Middle frontal gyrus (tissue), 1 donor: ENCODE measurements around the gene P3H2.

ENCODE experiments used
- DNase-seq: peaks from one replicate; pipeline ENCODE4 v3.0.0-alpha.2; 2015; ENCODE audit warnings: low spot score; ENCODE audit errors: extremely low spot score

Gene P3H2

DNA sequence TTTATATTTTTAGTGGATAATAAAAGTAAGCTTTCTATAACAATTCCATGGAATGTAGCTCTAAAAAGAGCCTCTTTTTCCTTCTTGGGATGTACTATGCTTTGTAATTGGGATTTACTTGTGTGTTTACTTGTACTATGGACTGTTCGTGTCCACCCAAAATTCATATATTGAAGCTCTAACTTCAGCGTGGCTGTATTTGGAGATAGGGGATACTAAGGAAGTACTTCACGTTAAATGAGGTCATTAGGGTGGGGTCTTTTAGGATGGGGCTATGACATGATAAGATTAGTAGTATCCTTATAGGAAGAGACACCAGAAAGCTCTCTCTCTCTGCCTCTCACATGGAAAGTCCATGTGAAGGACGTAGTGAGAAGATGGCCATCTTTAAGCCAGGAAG lies 64.9 kb downstream of the P3H2 start:
- DNase-seq, result no peak

DNA sequence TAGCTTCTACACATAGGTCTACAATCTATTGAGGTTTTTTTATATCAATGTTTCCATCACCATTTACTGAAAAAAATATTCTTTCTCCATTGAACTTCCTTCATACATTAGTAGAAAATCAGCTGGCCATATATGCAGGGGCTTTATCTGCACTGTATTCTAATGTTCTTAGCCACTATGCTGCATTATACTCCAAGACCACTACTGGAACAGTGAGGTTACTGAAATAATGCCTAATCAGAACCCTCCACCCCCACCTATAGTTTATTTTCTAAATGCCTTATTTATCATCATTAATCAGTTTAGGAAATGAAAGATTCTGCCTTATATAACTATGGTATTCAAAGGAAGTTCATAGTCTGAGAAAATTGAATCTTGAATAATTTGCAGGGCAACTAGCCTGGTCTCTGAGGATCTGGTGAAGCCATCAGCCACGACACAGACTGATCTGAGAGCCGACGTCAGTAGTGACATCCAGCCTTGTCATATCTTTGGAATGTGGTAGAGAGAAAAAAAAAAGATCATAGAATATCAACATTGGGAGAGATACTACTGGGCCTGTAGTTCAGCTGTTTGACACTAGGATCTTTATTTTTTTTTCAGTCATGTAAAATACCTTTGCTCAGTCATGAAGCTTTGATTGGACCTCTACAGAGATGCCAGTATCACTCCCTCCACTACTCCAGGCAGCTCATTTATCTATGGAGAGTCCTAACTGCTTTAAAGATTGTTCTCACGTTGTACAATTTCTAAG lies 66.6 kb downstream of the P3H2 start:
- no peak for DNase-seq

DNA sequence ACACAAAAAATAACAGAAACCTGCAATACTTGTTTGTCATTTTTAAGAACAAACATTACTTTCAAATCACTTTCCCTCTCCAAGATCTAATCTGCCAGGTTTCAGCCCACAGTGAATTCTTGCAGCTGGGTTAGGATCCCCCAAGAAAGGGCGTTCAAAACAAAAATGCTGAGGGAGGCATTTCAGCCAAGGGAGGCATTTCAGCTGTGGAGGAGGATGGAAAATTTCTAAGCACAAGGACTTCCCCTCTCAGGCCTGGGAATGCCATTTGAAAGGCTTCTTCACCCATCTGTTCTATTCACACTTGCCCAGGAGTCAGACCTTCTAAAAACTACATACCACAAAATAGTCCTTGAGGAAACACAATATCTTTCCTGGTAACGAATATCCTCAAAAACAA lies 69.1 kb downstream of the P3H2 start:
- no peak for DNase-seq

DNA sequence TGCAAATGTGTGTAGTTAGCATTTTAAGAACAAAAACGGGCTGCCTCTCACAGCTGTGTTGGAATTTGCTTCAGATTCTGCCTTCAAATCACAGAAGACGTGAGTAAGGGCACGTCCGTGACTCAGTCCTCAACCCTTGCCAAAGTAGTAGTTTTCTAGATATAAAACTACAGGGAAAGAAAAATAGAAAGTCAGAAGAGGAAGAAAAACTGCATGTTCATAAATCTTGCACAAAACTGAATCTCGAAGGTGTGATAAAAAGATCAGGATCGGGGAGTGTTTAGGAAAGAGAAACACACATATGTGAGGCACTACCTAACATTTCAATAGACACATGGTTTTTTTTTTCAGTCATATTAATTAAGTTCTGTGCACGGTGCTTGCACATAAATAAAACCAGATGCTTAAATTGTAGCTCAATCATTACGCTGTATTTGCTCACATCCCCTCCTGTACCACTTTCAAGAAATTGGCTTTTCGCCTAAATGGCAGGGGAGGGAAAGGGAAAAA lies 71.7 kb downstream of the P3H2 start:
- DNase-seq, result no peak

DNA sequence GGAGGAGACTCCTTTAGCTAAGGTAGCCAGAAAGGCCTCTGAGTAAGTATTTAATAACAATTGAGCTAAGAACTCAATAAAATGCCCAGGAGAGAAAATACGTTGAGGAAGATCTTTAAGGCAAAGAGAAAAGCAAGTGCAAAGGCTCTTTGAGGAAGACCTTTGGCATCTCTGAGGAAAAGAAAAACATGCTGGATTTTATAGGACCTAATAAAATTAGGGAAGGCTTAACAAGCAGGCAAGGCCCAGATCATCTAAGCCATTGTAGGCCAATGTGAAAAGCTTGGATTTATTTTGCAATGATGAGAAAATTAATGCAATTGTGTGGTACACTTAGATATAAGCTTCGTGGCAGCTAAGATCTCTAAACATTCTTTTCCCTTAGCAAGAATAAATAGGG lies 75.7 kb downstream of the P3H2 start:
- DNase-seq, result no peak

DNA sequence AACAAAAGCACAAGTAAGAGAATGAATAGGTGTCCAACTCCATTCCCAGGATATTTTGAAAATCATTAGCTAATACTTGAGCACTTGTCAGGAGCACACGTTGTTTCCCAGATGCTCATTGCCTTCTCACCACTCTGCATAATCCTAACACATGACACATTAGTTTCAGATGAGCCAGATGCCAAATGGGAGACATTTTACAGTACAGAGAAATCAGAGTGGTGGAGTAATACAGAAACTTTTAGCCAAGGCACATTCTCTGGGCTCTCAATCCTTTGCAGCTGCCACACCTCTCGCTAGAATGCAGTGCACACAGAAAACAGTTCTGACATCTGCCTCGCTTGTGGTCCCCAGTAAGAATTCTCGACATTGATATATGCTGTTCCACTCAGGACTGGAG lies 76.6 kb downstream of the P3H2 start:
- DNase-seq, result no peak

DNA sequence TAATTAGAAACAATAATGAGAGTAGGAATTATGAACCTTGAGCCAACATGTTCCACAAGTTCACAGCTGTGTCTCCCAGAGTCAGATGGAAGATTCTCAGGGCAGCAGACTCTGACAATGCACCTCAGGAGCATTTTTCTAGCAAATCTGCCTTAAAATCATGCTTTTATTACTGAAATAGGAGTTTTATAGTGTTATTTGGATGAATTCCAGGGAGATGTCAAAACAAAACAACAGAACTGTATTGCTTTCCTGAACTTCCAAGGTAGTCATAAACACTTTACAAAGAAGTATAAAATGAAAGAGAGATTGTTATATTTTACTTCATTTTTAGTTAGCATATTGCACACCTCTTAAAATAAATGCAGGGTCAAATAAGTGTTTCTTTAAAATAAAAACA lies 77.0 kb downstream of the P3H2 start:
- DNase-seq, result no peak

DNA sequence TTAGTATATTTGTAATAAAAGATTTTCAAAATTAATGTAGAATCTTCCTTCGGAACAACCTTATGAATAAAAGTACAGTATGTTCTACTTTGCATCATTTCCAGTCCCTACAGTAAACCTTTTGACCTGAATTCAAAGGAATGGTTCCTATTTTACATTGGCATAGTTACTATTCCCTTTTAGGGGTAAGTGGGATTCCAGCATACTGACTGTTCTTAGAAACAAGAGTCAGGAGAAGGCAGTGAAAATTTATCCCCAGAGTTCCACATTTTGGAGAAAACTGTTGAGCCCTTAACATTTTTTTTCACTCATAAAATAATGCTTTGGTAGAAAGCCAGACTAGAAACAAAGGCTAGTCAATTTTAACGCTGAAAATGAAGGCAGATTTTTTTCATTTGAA lies 78.1 kb downstream of the P3H2 start:
- no peak for DNase-seq

DNA sequence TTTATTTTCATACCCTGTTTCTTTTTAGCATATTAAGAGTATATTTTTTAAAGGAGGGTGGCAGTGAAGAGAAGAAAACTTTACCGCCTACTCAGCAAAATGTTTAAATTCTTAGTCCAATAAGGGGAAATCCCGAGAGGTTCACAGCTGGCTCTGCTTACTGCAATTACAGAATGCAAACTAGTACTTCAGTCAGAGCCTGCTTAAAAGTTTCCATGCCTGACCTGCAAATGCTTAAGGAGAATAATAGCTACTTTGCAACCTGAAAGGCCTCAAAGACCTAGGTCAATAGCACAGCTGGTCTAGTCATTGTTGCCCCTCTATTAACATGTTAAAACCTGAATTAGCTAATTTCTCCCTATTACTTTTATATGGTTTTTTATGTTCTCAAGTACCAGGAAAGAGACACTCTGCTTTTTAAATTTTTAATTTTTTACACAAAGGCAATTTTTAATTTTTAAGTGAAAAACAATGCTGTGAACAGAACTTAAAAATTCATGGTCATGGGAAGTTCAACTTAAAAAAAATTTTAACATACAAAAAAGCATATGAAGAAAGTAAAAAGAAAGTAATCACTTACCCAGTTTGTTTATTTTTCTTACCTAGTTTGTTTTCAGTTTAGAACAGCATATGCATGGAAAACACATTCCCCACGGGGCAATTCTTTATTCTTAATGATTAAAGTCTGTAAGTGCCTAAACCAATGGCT lies 79.2 kb downstream of the P3H2 start:
- no peak for DNase-seq

DNA sequence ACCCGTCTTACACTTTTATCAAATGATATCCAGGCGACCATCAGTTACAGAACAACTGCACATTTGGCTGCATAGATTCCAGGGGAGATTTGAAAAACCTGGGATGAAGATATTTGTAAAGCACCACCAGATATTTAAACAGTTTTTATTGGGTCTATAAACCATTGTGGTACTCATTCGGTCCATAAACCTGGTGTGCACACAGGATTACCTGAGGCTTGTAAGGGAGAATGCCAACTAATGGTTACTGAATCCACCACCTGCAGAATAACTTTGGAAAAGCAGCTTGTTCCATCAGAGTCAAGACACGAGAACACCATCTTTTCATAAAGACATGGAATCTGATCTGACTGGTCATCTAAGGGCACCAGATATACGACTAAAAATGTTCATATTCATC lies 80.6 kb downstream of the P3H2 start:
- DNase-seq, result no peak

DNA sequence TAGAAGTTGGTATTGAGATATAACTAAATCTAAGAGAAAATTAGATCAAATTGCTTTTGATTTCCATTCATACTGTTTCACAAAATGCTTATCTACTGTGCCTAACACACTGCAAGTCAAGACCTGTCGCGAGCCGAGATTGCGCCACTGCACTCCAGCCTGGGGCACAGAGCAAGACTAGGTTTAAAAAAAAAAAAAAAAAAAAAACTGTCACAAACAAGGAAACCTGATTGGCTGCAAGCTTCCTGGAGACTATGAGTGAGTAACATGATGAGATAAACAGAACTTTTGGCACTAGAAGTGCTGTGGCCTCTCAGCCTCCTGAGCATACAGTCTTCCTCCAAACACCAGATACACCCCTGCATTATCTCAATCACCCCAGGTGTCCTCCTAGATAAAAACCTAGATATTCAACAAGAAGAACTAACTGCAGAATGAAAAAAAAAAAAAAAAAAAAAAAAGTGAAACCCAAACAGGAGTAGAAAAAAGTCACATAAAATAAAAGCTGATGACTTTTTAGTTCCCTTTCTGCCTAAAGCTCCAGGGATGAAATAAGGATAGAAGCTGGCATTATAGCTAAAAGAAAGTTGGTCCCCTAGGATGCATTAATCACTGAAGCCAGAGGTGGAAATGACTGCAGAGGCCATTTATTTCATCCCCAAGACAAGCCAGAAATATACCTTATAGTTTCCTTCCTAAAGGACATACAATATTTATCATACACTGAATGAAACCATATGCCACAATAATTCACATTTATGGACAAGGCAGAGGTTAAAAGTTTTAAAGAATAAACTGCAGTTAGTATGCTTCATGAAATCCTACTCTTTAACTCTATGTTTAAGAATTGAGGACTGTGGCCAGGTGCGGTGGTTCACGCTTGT lies 82.4 kb downstream of the P3H2 start:
- no peak for DNase-seq

DNA sequence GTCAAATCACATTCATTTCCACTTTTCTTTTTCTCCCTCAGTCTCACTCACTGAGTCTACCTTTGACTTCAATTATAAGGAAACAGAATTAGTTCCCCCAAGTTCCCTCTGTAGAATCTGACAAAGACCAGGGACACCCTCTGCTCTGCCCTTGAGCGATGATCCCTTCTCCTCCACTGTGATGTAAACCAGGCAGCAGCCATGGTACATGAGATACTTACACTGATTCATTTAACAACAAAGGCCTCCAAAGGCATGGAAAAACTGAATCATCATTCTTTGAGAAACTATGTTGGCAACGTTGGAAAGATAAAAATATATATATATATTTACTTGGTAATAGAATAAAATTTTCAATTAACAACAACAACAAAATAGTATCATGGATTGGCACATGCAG lies 84.1 kb downstream of the P3H2 start:
- DNase-seq, result no peak

DNA sequence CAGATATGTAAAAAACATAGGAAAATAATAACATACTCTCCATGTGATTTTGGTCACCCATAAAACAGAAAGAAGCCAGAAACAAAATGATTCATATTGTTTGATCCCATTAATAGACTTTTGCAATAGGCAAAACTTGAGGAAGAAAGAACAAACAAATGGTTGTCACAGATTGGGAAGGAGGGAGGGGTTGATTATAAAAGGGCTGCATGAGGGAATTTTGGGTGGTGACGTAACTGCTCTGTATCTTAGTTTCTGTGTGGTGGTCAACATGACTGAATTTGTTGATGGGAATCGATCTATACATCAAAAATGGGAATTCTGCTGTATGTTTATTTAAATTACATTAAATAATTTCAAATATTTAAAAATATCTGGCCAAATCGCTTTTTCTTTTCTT lies 86.3 kb downstream of the P3H2 start:
- no peak for DNase-seq

DNA sequence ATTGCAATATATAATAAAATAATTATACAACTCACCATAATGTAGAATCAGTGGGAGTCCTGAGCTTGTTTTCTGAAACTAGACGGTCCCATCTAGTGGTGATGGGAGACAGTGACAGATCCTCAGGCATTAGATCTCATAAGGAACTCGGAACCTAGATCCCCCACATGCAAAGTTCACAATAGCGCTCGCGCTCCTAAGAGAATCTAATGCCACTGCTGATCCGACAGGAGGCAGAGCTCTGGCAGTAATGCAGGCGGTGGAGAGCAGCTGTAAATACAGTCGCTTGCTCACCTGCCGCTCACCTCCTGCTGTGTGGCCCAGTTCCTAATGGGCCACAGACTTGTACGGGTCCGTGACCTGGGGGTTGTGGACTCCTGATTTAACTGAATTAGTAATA lies 87.8 kb downstream of the P3H2 start:
- DNase-seq, result no peak

DNA sequence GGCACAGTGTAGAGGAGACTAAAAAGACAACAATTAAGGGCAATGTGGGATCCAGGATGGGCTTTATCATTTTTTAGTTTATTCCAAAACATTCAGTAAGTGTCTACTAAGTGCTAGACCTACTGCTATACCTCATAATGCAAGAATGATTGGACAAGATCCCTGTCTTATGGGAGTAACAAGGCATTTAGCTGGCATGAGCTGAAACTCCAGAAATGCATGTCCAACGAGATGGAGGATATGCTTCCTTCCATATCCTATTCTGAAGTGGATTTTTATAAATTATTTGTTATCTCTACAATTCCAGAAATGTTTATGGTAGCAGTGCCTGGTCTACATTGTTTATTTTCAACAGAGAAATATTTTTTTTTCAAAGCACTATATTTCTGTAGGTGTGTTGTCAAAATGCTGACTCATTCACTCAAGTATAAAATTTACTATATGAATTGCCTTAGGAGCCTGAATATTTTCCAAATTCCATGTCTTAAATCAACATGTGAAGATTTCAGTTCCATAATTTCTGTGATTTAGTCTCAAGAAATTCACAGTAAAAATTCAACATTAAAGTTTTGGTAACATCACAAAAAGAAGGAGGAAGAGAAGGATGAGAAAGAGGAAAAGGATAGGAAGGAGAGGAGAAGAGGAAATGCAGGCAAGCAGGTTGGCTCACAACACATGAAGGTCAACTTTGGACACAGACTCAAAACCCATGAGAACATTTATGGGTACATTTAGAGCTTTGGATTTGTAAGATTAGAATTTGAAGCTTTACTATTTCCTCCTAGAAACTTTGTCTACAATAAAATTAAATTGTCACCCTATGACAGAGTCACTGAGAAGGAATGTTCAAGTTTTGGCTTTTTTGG lies 88.6 kb downstream of the P3H2 start:
- DNase-seq, result no peak

DNA sequence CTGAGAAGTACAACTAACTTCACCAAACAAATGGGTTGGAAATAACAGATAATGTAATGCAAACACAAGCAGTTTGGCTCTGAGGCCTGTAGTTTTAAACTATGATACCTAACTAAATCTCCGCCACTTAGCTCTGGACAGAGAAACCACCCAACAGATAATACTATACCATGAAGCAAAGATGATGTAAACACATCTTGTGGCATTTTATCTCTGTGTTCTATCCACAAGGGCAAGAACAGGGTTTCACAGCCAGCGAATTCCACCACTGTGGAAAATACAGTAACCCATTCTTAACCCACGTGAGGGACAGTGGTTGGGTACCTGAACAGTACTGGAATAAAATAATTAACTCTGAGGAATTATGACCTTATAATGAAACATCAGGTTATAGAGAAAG lies 93.6 kb downstream of the P3H2 start:
- no peak for DNase-seq

DNA sequence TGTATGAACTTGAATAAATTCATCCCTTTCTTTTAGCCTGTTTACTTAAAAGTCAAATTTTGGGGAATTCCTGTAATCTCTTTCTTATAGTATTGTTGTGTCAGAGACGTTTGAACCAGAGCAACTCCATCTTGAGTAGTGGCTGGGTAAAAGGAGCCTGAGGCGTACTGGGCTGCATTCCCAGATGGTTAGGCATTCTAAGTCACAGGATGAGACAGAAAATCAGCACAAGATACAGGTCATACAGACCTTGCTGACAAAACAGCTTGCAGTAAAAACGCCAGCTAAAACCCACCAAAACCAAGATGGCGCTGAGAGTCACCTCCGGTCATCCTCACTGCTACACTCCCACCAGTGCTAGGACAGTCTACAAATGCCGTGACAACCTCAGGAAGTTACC lies 94.5 kb downstream of the P3H2 start:
- no peak for DNase-seq

DNA sequence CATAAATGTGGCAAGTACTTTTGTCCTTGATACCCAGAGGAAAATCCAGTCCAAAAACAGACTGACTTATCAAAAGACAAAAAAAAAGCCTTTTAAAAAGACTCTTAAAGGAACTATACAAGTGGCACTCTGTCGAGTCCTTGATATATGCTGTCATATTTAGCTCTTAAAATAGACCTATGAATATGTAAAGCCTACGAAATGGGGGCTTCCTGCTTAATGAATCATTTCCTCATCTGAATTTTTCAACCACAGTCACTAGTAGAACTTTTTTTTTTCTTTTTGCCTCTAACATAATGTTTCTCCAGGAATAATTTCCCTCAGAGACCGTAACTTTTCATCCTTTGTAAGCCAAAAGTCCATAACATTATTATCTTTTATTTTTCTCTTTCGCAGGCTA lies 95.8 kb downstream of the P3H2 start:
- DNase-seq, result no peak

DNA sequence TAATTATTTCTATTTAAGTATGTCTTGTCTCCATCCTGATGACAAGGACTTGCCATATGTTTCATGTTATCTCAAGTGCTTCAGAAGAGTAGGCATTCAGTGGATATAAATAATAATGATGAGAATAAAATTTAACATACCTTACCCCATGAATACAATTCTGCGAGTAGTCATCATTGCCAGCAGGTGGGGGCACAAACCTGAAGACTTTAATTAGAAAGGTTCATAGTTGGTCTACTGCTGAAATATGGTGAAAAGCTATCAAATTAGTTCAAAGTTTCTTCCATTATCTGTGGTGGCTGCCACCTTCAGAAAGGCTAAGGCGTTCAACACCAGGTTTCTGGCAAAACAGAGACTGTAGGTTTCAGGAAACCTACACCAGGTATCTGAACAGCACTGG lies 100.9 kb downstream of the P3H2 start:
- no peak for DNase-seq

DNA sequence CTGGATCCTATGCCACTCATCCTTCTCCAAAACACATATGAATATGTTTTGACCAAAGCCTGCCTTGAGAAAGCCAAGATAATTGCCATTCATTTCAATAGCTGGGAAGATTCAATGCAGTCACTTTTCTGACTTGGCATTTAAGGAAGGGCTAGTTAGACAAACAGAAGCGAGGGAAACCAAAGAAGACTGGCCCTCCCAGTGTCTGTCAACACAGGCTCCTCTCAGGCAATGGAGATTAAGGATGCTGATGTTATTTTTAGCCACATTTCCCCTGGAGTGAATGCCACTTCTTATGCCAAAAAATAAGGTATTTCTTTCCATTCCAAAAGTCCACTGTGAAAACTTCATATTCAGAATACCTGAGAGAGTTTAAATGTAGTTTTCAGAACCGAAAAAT lies 101.7 kb downstream of the P3H2 start:
- no peak for DNase-seq

DNA sequence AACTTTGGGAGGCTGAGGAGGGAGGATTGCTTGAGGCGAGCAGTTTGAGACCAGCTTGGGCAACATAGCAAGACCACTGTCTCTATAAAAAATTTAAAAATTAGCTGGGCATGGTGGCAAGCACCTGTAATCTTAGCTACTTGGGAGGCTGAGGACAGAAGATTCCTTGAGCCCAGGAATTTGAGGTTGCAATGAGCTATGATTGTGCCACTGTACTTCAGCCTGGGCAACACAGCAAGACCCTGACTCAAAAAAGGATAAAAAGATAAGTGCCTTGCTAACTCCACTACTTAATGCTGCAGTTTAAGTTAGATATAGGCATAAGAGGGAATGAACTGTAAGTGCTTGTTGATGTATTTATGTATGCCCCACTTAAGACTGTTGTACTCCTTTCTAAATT lies 102.2 kb downstream of the P3H2 start:
- no peak for DNase-seq
